Muscle layer of colon (tissue), 2 donors: ENCODE measurements around the gene KATNAL1.

ENCODE experiments used
- H3K27ac ChIP-seq: one replicate; pipeline ENCODE4 v1.7.0; 2013; ENCODE audit warnings: low read depth, mild to moderate bottlenecking, low read length, moderate library complexity
- H3K27me3 ChIP-seq, 2 donors: one replicate each; pipeline ENCODE4 v1.7.0; 2013; ENCODE audit warnings: low read length in 2 of 2, mild to moderate bottlenecking in 2 of 2; ENCODE audit not compliant: insufficient read depth in 2 of 2, control insufficient read depth in 1 of 2
- H3K36me3 ChIP-seq: one replicate; pipeline ENCODE4 v1.7.0; 2013; ENCODE audit warnings: mild to moderate bottlenecking, low read length; ENCODE audit not compliant: insufficient read depth
- H3K4me1 ChIP-seq: one replicate; pipeline ENCODE4 v1.7.0; 2013; ENCODE audit warnings: mild to moderate bottlenecking, low read length; ENCODE audit not compliant: insufficient read depth
- H3K4me3 ChIP-seq, 2 donors: one replicate each; pipeline ENCODE4 v1.7.0; 2013; ENCODE audit warnings: low read length in 2 of 2, low read depth in 1 of 2, mild to moderate bottlenecking in 1 of 2, moderate library complexity in 1 of 2
- H3K9ac ChIP-seq: one replicate; pipeline ENCODE4 v1.7.0; 2013; ENCODE audit warnings: low read length
- H3K9me3 ChIP-seq: one replicate; pipeline ENCODE4 v1.7.0; 2013; ENCODE audit warnings: mild to moderate bottlenecking, low read length
- donor health status: abdominal sarcoma.
- donor health status: Adenocarcinoma of cecum.

The KATNAL1 gene

DNA sequence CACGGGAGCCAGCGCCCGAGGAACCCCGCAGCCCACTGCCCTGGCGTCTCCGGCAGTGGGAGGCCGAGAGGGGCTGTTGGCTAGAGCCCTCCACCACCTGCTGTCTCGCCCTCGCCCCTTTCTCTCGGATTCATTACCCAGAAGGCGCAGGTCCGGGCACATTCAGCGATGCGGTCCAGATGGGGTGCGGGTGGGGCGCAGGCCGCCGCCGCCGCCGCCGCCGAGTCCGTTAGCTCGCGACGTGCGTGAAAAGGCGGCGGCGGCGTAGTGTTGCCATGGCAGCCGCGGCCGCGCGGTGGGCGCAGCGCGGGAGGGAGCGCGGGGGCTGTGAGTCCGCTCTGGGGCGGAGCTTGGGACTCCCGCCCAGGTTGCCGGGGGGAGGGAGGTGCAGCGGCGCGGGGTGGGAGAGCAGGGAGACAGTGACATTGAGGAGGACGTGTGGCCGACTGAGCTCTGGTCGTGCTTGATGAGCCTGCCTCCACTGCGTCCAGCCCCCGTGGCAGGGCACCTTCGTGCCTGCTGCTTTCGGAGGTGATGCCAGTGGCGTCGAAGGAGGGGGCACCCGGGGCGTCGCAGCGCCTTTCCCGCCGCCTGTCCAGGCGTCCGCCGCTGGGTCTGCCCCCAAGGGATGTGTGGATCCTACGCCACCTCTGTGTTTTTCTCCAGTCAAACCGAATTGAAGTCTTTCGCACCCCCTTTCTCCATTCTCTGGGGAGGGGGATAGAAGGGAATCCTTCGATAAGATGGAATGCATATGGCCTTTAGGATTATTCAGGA lies at the start of gene KATNAL1:
TSS of gene KATNAL1 (minus strand) at position 358 of the 777 bp plus-strand sequence. CDS start 23,774 bp downstream, outside the sequence.
- no peaks in the 10 kb centered on the region for H3K36me3 ChIP-seq
- no peaks in the 10 kb centered on the region for H3K9me3 ChIP-seq
- H3K4me1 ChIP-seq: peaks cover 38% of the 10 kb centered on the region
- H3K9ac ChIP-seq: peak within 1 kb of the TSS; percentile 71
- H3K27ac ChIP-seq: peak within 1 kb of the TSS; percentile 87
- H3K4me3 ChIP-seq: peak within 1 kb of the TSS; percentile 85 to 88
- no peaks in the 10 kb centered on the region for H3K27me3 ChIP-seq

DNA sequence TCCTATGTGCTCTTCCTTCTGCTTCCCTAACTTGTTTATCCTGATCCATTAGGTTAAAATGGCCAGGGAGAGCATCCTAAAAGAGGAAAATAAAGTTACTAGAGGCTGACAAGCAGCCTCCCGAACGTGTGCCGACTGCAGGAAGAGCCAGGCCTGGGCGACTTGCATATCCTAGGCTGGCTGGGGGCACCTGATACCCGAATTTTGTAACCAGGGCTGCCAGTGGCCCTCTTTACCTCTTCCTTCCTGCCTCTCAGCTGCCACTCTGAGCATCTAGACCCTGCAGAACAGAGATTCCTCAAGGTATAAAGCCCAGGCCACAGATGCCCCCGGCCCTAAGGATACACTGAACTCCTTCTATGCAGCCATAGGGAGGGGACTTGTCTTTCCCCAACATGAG lies 48.5 kb upstream of the KATNAL1 start:
- H3K27ac ChIP-seq: no peak overlapping the region

DNA sequence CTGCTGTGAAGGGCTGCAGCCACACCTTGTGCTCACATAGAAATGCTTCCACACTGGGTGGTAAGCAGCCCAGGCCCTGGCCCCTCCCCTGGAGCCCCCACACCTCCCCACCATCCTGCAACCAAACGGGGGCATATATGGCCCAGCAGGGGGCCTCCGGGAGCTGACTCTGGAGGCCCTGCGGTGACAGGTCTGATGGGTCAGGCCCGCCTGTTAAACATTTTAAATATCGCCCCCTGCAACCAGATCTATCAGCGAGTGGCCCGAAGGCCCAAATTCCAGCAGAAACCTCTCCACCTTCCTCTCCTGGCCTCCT lies 48.0 kb upstream of the KATNAL1 start:
- no peaks in the 10 kb centered on the region for H3K27me3 ChIP-seq
- H3K4me1 ChIP-seq: no peaks in the 10 kb centered on the region
- H3K4me3 ChIP-seq: no peak overlapping the region
- no peak overlapping the region for H3K27ac ChIP-seq
- peaks cover 5% of the 10 kb centered on the region for H3K9me3 ChIP-seq
- H3K36me3 ChIP-seq: no peaks in the 10 kb centered on the region
- no peak overlapping the region for H3K9ac ChIP-seq

More for the DNA sequence above, 48.5 kb upstream of the KATNAL1 start:
- Histone ChIP-seq H3K9me3 (peaks cover 5% of the 10 kb centered on the region), H3K36me3 (no peaks in the 10 kb centered on the region), H3K4me3 (no peak overlapping the region), H3K27me3 (no peaks in the 10 kb centered on the region), H3K9ac (no peak overlapping the region), H3K4me1 (no peaks in the 10 kb centered on the region)

DNA sequence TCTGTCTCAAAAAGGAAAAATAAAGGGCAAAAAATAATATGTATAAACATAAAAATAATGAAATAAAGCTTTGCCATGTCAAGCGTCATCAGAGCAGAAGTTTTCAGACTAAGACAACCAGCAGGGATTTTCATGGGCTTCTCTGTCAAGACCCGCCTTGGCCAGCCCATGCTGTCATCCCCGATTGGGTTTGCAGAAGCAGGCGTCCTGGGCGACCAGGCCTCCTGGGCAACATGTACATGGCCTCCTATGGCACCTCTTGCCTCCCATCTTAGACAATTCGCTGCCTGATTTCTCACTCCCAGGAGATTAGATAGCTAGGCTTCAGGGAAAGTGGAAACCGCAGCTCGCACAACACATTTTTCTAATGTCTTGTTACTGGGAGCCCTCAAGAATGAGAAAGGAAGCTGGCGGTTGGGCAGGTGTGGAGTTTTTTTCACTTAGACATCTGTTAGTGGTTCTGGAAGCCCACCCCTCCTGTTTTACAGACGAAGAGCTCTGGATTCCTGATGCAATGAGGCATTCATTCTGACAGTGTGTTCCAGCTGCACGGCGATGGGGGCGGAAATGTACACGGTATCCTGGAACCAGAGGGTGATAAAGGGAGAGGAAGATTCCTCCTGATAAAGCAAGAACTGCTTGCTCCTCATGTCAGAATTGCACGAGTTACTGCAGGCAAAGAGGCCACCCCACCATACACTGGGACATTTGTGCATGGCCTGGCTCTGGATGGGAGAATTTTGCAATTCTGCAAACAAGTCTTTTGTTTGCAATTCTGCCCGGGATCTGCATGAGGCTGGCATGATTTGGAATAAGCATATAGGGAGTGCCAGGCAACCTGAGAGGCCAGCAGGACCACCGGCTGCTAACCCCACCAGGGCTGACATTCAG lies 47.4 kb upstream of the KATNAL1 start:
- Histone ChIP-seq H3K9ac (no peak overlapping the region), H3K27ac (no peak overlapping the region), H3K36me3 (no peaks in the 10 kb centered on the region), H3K9me3 (peaks cover 5% of the 10 kb centered on the region), H3K4me1 (no peaks in the 10 kb centered on the region), H3K4me3 (no peak overlapping the region), H3K27me3 (no peaks in the 10 kb centered on the region)

DNA sequence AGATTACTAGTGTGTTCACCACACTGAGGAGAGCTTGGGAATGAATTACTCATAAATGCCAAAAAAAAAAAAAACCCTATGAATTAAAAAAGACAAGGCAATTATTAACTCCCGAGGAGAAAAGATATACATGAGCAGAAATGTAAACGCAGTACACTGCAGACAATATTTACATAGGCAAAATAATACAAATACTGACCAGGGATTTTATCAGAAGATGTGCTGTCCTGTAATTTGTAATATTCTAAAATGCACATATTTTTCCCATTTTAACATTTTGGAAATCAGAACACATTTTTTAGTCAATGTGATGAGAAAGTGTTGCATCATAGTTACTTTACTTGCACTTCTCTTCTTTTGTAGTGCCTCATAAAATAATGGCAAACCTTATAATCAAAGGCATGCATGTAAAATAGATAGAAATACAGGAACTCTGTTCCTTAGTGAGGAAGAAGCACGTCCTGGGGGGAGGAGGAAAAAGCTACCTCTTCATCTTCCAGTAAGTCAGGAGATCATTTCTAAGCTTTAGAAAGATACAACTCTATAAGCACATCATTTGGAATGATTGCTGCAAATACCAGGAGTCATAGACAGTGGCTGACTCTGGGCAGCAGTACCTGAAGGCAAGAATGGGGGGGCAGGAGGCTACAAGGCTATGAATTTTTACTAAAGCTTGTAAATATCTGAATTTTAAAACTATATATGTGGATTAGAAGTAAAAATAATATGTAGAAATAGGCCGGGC lies 46.3 kb upstream of the KATNAL1 start:
- Histone ChIP-seq H3K4me3 (no peak overlapping the region), H3K9ac (no peak overlapping the region), H3K27me3 (no peaks in the 10 kb centered on the region), H3K36me3 (no peaks in the 10 kb centered on the region), H3K27ac (no peak overlapping the region), H3K4me1 (no peaks in the 10 kb centered on the region), H3K9me3 (peaks cover 5% of the 10 kb centered on the region)

DNA sequence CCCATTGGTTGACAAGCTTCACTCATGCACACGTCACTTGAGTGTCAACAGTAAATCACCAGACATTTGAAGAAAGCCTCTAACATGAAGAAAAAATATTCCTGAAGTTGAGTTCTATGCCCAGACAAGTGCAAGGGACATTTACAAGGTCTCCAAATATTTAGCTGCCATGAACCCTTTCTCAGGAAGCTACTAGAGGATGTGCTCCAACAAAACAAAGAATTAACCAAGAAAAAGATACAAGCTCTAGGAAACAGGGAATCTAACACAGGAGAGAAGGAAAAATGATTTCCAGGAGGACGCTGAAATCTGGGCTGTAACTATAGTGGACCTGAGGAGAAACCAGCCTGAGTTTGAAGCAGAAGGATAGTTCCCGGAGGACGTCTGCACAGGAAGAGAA lies 45.7 kb upstream of the KATNAL1 start:
- H3K9me3 ChIP-seq: peaks cover 5% of the 10 kb centered on the region
- H3K27ac ChIP-seq: no peak overlapping the region

DNA sequence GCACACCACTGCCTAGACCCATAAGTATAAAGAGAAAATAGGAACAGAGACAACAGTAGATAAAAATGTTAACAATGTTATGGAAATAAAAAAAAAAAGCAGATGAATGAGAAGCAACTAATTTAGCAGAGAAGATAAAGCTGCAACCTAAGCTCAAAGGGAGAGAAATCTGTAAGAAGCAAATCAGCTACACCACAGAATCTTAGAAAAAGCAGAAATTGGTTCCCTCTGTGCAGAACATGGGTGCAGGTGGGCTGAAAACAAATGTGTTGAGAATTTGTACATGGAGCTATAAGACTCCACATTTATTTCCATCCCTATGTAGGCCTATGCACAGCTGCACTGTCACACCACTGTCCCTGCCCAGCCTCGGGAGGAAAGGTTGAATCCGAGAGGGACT lies 44.8 kb upstream of the KATNAL1 start:
- no peak overlapping the region for H3K4me3 ChIP-seq
- peaks cover 5% of the 10 kb centered on the region for H3K9me3 ChIP-seq
- no peak overlapping the region for H3K9ac ChIP-seq
- no peaks in the 10 kb centered on the region for H3K36me3 ChIP-seq
- H3K27ac ChIP-seq: no peak overlapping the region
- H3K4me1 ChIP-seq: no peaks in the 10 kb centered on the region
- H3K27me3 ChIP-seq: no peaks in the 10 kb centered on the region

More for the DNA sequence above, 45.7 kb upstream of the KATNAL1 start:
- Histone ChIP-seq H3K4me1 (no peaks in the 10 kb centered on the region), H3K9ac (no peak overlapping the region), H3K36me3 (no peaks in the 10 kb centered on the region), H3K27me3 (no peaks in the 10 kb centered on the region), H3K4me3 (no peak overlapping the region)

DNA sequence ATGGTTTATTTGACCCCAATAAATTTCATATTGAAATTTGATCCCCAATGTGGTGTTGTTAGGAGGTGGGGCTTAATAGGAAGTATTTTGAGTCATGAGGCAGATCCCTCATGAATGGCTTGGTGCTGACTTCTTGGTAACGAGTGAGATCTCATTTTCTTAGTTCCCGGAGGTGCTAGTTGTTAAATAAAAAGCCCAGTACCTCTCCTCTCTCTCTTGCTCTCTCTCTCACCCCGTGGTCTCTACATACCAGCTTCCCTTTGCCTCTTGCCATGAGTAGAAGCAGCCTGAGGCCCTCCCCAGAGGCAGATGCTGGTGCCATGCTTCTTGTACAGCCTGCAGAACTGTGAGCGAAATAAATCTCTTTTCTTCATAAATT lies 39.4 kb upstream of the KATNAL1 start:
- Histone ChIP-seq H3K27ac (peak overlapping the region; percentile 19), H3K27me3 (no peaks in the 10 kb centered on the region), H3K36me3 (no peaks in the 10 kb centered on the region), H3K9ac (no peak overlapping the region), H3K4me3 (no peak overlapping the region), H3K4me1 (peaks cover 15% of the 10 kb centered on the region), H3K9me3 (no peaks in the 10 kb centered on the region)

DNA sequence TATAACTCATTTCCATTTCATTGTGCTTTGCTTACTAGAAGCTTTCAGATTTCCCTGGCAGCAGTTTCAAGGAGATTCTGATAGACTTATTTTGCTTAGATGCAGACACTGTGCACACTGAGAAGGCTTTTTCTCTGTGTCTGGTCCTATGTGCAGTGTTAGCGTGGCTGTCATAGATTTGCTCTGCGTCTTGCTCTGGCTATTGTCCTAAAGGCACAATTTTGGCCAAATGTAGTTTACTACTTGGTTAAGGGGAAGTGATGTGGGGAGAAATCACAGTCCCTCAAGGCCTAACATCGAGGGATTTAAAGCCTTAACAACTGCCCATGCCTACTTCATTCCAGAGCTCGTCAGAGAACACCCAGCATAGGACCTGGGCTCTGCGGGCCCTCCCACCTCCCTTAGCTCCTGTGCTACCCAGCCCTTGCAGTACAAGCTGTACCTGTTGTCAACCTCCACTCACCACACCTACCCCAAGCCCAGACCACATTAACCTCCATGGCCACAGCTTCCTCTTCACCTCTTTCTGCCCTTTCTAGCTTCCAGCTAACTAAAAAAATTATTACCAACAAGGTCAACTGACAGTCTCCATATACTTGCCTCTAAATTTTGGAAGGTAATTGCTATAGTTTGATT lies 38.9 kb upstream of the KATNAL1 start:
- no peaks in the 10 kb centered on the region for H3K36me3 ChIP-seq
- H3K9ac ChIP-seq: no peak overlapping the region
- H3K27me3 ChIP-seq: no peaks in the 10 kb centered on the region
- peak overlapping the region; percentile 19 for H3K27ac ChIP-seq
- H3K4me1 ChIP-seq: peaks cover 20% of the 10 kb centered on the region
- no peaks in the 10 kb centered on the region for H3K9me3 ChIP-seq
- no peak overlapping the region for H3K4me3 ChIP-seq

DNA sequence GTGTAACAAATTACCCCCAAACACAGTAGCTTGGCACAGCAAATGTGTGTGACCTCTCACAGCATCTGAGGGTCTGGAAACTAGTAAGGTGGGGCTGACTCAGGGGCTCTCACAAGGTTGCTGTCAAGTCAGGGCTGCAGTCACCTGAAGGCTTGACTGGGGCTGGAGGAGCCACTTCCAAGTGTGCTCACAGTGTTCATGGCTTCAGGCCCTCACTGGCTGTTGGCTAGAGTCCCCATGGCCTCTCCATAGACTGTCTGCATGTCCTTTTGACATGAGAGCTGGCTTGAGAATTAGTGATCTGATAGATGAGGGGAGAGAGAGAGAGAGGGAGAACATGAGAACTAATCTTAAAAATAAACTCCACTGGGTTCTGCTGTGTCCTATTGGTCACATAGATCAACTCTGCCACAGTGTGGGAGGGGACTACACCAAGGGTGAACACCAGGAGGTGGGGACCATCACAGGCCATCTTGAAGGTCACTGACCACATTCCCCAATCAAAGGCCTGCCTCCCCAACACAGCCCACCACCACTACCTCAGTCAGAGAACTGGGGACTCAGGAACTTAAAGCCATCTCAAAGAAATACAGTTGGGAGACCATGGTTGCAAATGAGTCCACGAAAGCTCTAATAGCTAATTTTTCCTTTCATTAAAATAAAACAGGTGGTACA lies 38.2 kb upstream of the KATNAL1 start:
- no peaks in the 10 kb centered on the region for H3K36me3 ChIP-seq
- peaks cover 27% of the 10 kb centered on the region for H3K4me1 ChIP-seq
- no peaks in the 10 kb centered on the region for H3K27me3 ChIP-seq
- no peak overlapping the region for H3K4me3 ChIP-seq
- H3K9ac ChIP-seq: no peak overlapping the region
- H3K27ac ChIP-seq: no peak overlapping the region
- no peaks in the 10 kb centered on the region for H3K9me3 ChIP-seq
